Stimulated activated effector memory CD8-positive, alpha-beta T cell treated with anti-CD3 and anti-CD28 coated beads, Interleukin-12 subunit alpha, Interleukin-12 subunit beta, amount 100 ng/mL, for 72 hours (primary cell): Measurements from ENCODE around the gene PNMT.
A peak's percentile ranks its signal among the peaks of the same experiment; 100 is the strongest.

Experiments used
- ATAC-seq: fragments of 150-1000 bp; cut with Tn5 transposase; 2 replicates; pipeline ENCODE4 v1.10.0; 2021
- DNase-seq, 2 donors: peaks; one replicate each; pipeline ENCODE4 v3.0.0; 2021 to 2022; ENCODE audit warnings: low spot score in 2 of 2
- H3K27ac Mint-ChIP-seq: one replicate; pipeline ENCODE4 v1.8.0; 2022; ENCODE audit warnings: mild to moderate bottlenecking, mixed read lengths
- H3K36me3 Mint-ChIP-seq: one replicate; pipeline ENCODE4 v1.8.0; 2022; ENCODE audit warnings: mild to moderate bottlenecking, mixed read lengths
- H3K4me1 Mint-ChIP-seq: one replicate; pipeline ENCODE4 v1.8.0; 2022; ENCODE audit warnings: mixed read lengths
- H3K4me3 Mint-ChIP-seq: one replicate; pipeline ENCODE4 v1.8.0; 2022; ENCODE audit warnings: mild to moderate bottlenecking, mixed read lengths
- H3K9me3 Mint-ChIP-seq: one replicate; pipeline ENCODE4 v1.8.0; 2022; ENCODE audit warnings: mixed read lengths

The PNMT gene

DNA sequence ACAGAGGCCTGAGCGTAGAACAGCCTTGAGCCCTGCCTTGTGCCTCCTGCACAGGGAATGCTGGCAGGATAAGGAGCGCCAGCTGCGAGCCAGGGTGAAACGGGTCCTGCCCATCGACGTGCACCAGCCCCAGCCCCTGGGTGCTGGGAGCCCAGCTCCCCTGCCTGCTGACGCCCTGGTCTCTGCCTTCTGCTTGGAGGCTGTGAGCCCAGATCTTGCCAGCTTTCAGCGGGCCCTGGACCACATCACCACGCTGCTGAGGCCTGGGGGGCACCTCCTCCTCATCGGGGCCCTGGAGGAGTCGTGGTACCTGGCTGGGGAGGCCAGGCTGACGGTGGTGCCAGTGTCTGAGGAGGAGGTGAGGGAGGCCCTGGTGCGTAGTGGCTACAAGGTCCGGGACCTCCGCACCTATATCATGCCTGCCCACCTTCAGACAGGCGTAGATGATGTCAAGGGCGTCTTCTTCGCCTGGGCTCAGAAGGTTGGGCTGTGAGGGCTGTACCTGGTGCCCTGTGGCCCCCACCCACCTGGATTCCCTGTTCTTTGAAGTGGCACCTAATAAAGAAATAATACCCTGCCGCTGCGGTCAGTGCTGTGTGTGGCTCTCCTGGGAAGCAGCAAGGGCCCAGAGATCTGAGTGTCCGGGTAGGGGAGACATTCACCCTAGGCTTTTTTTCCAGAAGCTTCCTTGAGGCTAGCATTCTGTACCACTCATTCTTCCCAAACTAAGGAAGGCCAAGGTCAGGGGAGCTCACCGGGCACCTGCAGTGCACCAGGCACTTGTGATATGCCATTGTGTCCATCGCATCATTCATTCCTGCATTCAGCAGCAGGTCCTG lies 1.9 kb downstream of the PNMT start:
- Mint-ChIP-seq H3K9me3 (no peaks in the 10 kb centered on the region), H3K4me1 (peaks cover 30% of the 10 kb centered on the region), H3K36me3 (peaks cover 6% of the 10 kb centered on the region), H3K4me3 (no peak overlapping the region), H3K27ac (no peak overlapping the region)
- ATAC-seq: no peak
- no peak for DNase-seq

DNA sequence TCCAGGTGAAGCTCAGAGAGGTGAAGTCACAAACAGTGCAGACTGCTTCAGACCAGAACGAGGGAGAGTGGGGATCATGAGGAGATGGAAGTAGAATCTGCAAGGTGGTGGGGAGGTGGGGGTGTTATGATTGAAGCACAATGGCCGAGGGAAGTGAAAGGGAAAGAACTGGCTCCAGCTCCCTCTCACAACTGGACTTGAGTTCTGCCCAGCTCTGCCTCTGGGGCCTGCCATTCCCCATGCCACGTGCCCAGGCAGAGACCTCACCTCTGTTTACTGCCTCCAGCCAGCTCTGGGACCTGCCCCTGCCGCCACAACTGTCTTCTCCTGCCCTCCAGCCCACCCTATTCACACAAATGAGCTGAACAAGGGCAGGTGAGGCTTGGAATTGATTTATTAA lies 2.5 kb downstream of the PNMT start:
- H3K36me3 Mint-ChIP-seq: peaks cover 6% of the 10 kb centered on the region
- peaks cover 37% of the 10 kb centered on the region for H3K4me1 Mint-ChIP-seq
- H3K9me3 Mint-ChIP-seq: no peaks in the 10 kb centered on the region
- ATAC-seq: no peak
- H3K4me3 Mint-ChIP-seq: no peak overlapping the region
- DNase-seq: no peak
- no peak overlapping the region for H3K27ac Mint-ChIP-seq

DNA sequence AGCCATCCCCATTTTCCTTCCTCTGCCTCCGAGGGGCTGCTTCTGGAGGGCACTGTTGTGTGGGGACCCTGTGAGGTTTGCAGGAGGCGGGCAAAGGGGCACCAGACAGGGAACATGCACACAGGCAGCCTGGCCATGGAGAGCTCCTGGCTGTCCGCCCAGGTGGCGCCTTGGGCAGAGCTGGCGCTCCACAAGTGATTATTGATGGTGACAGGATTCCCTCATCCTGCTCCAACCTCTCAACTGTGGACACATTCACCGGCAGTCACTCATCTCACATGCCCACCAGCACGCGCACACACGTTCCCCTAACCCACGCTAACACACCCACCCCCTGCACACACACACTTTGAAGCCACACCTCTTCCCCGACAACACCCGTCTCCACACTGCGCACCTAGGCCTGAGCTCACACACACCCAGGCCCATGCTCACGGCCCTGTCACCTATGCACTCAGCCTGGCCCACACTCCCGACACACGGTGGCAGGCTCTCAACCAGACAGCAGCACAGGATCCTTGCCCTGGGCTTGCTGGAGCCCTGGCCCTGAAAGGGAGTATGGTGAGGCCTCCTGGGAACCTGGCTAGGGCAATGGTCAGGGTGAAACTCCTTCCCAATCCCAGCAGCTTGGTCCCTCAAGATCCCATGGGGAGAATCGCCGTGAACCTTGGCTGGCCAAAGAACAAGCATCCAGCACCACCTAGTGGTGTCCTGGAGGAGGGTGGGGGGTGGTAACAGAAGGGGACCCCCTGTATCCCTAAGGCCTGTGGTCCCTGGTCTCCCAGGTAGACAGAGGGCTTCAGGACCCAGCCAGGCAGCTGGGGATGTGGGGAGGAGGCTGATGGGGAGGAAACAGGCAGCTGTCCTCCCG lies 3.6 kb downstream of the PNMT start:
- no peak for DNase-seq
- no peak overlapping the region for H3K4me3 Mint-ChIP-seq
- no peaks in the 10 kb centered on the region for H3K9me3 Mint-ChIP-seq
- H3K27ac Mint-ChIP-seq: peak overlapping the region; percentile 78
- H3K4me1 Mint-ChIP-seq: peaks cover 43% of the 10 kb centered on the region
- peaks cover 12% of the 10 kb centered on the region for H3K36me3 Mint-ChIP-seq
- ATAC-seq: no peak

DNA sequence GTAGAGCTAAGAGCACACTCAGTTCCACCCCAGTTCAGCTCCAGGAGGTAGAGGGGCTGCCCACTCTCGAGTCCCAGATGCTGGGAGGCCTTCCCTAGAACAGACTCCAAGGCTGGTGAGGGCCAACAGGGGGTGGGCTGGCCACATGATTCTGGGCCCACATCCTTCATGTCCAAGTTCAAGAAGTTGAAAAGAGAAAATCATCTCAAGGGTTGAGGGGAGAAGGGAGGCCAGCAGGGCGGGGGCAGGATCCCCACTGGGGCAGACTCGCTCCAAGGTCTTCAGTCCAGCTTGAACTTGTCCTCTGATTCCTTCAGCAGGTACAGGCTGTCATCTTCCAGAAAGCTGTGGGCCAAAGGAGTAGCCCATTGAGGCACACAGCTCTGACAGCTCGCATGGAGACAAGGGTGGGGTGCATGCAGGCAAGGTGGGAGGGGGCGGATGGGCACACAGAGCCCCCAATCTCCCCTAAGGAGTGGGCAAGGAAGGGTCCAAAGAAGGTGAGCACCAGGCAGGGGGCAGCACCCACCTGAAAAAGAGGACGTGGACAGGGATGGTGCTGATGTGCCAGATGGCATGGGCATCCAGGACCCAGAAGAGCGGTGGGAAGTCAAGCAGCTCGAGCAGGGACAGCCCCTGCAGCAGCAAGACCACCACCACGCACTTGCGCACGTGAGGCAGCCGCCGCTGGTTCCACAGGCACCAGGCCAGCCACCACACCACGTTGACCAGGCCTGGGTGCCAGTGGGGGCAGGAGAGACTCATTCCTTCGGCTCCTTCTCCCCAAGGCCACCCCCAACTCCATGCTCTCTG lies 4.5 kb downstream of the PNMT start:
- Mint-ChIP-seq H3K9me3 (no peaks in the 10 kb centered on the region), H3K4me3 (no peak overlapping the region), H3K27ac (peak overlapping the region; percentile 78), H3K36me3 (peaks cover 12% of the 10 kb centered on the region), H3K4me1 (peaks cover 52% of the 10 kb centered on the region)
- DNase-seq: no peak
- no peak for ATAC-seq

DNA sequence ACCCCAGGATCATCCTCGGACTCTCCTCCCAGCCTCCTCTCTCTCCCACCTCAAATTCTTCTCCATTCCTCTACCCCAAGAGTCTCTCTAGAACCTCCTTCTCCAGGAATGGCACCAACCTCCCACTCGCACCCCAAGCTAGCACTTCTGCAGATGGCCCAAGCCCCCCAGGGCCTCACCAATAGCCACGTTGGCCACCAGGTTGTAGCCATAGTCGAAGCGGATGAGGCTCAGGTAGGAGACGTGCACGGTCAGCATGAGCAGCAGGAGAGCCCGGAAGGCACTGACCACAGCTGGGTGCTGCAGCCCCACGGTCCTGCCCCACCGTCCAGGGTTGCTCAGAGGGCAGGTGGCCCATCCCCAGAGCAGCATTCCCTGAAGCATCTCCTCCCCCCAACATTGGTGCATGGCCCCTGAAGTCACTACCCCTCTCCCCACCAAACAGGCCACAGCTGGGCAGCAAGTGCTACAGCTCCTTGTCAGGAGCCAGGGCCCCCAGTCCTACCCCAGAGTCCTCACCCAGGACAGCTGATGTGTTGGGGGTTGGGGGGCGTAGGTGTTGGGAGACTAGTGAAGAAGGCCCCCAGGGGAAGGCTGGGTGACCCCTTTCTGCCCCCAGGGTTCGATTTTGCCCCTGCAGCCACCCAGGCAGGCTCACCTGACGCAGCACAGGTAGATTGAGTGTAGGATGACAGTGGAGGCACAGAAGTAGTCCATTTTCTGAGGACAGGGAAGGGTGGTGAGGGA lies 5.3 kb downstream of the PNMT start:
- DNase-seq: no peak
- peaks cover 52% of the 10 kb centered on the region for H3K4me1 Mint-ChIP-seq

DNA sequence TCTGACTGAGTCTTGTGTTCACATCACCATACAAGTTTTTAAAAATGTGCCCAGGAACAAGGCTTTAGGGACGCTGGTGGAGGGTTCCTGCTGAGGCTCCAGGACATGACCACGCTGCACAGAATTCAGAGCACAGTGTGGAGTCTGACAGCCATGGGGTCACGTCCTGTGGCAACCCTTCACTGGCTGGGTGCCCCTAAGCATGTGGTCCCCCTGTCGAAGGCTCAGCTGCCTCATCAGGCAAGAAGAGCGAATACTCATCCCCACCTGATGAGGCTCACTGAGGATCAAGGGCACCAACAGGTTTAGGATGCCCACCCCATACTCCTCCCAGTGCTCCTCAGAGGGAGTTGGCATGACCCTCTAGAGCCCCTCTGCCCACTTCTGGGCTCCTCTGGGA lies 5.9 kb downstream of the PNMT start:
- Mint-ChIP-seq H3K27ac (no peak overlapping the region), H3K4me1 (peaks cover 54% of the 10 kb centered on the region), H3K4me3 (no peak overlapping the region), H3K9me3 (no peaks in the 10 kb centered on the region), H3K36me3 (peaks cover 5% of the 10 kb centered on the region)
- DNase-seq (no peak), ATAC-seq (no peak)

More for the DNA sequence above, 5.3 kb downstream of the PNMT start:
- no peak for ATAC-seq
- Mint-ChIP-seq H3K27ac (no peak overlapping the region), H3K9me3 (no peaks in the 10 kb centered on the region), H3K36me3 (peaks cover 10% of the 10 kb centered on the region), H3K4me3 (no peak overlapping the region)

DNA sequence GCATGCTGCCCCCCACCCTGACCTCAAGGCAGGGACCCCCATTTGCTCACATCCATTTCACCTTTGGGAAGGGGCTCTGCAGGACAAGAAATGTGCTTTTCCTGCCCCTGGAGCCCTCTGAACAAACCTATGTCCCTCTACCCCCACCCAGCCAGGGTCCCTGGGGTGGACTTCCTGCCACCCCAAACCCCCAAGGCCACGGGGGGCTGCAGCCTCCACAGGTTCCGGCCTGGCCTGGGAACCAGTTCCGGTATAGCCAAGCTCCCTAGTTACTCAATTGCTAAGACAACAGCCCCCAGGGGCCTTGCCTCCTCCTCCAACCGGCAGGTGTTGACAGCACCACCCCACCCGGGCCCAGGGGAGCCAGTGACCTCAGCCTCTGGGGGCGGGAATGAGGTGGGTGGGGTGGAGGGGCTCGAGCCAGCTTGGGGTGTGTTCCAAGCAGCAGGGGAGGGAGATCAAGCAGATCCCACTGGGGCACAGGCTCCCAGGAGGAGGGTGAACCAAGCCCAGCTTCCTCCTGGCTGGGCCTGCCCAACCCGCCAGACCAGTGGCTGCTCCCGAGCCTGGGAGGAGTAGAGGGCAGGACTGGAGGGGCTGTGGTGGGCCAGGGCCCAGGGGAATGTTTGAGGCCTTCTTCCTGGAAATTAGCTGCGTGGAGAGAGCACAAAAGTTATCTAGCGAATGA lies 6.6 kb downstream of the PNMT start:
- Mint-ChIP-seq H3K4me3 (peak overlapping the region; percentile 10), H3K4me1 (peaks cover 61% of the 10 kb centered on the region), H3K36me3 (peaks cover 7% of the 10 kb centered on the region), H3K27ac (peak overlapping the region; percentile 90), H3K9me3 (no peaks in the 10 kb centered on the region)
- no peak for DNase-seq
- ATAC-seq: no peak

DNA sequence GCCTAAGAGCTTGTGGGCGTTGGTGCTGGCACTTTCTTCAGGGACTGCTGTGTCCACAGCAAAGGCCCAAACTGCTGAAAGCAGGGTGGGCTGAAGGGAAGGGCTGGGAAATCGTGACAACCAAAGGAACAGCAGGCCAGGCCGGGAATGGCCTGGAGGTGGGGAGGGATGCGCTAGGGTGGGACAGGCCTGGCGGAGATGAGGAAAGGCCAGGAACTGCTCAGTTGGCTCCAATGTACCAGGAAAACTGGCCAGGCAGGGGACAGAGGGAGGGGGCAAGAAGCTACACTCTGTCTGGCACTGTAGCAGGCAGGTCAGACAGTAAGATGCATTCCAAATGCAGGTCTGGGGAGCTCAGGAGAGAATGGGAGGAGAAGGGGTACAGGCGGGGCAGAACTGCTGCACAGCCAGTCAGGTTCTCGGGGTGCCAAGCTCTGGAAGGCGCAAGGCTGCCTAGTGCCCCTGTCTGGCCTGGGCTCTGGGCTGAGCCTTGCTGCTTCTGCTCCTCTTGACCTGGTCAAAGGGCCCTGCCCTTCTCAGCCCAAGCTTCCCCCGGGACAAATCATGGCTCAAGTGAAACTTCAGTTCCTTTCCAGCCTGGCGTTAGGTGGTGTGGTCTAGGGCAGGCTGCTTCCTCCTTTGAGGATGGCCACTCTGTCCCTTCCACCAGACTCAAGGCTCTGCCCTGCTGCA lies 7.3 kb downstream of the PNMT start:
- no peaks in the 10 kb centered on the region for H3K9me3 Mint-ChIP-seq
- ATAC-seq: no peak
- peak overlapping the region; percentile 53 for H3K4me3 Mint-ChIP-seq

DNA sequence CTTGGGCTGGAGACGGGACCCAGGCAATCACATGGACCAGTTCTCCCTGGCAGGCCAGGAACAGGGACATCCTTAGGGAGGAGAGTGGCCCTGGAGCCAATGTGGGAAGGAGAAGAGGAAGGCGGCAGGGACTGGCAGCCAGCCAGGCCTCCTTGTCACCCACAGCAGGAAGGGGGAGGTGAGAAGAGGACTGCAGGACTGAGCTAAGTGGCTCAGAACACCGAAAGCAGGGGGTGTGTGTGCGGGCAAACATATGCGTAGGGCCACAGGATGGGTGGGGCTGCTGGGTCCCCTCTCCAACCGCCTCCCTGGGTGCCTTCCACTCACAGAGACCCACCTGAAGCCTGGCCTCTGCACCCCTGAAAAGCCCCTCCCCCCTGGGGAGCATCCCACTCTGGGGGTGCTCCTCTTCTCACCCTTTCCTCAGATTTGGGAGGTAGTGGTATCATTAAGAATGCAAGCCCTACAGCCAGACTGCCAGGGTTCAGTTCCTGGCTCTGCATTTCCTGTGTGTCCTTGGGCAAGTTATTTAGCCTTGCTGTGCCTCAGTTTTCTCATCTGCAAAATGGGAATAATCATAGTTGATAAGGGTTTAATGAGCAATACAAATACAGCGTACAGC lies 8.1 kb downstream of the PNMT start:
- ATAC-seq: peak; percentile 75
- peak overlapping the region; percentile 53 for H3K4me3 Mint-ChIP-seq
- no peaks in the 10 kb centered on the region for H3K9me3 Mint-ChIP-seq
- peak in 1 of 2 donors; percentile 70 for DNase-seq
- H3K36me3 Mint-ChIP-seq: peaks cover 10% of the 10 kb centered on the region
- peaks cover 75% of the 10 kb centered on the region for H3K4me1 Mint-ChIP-seq
- H3K27ac Mint-ChIP-seq: peak overlapping the region; percentile 90

More for the DNA sequence above, 7.3 kb downstream of the PNMT start:
- H3K27ac Mint-ChIP-seq: peak overlapping the region; percentile 90
- H3K36me3 Mint-ChIP-seq: peaks cover 10% of the 10 kb centered on the region
- H3K4me1 Mint-ChIP-seq: peaks cover 68% of the 10 kb centered on the region
- DNase-seq: no peak

DNA sequence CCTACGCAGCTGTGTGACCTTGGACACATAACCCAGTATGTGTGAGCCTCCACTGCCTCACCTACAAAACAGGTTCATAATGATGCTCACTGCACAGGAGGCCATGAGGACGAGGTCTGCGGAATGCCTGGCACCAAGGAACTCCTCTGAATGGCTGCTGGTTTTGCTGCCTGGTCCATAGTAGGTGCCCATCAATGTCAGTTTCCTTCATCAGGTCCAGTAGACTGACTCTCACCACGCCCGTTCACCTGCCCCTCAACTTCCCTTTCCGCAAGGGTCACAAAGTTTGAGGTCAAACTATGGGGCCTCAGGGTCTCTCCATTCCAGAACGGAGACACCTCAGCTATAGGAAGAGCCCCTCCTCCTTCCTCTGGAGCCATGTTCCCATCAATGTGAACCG lies 8.8 kb downstream of the PNMT start:
- Mint-ChIP-seq H3K36me3 (peaks cover 10% of the 10 kb centered on the region), H3K4me1 (peaks cover 70% of the 10 kb centered on the region), H3K4me3 (no peak overlapping the region), H3K27ac (peak overlapping the region; percentile 99), H3K9me3 (no peaks in the 10 kb centered on the region)
- DNase-seq (no peak), ATAC-seq (no peak)

DNA sequence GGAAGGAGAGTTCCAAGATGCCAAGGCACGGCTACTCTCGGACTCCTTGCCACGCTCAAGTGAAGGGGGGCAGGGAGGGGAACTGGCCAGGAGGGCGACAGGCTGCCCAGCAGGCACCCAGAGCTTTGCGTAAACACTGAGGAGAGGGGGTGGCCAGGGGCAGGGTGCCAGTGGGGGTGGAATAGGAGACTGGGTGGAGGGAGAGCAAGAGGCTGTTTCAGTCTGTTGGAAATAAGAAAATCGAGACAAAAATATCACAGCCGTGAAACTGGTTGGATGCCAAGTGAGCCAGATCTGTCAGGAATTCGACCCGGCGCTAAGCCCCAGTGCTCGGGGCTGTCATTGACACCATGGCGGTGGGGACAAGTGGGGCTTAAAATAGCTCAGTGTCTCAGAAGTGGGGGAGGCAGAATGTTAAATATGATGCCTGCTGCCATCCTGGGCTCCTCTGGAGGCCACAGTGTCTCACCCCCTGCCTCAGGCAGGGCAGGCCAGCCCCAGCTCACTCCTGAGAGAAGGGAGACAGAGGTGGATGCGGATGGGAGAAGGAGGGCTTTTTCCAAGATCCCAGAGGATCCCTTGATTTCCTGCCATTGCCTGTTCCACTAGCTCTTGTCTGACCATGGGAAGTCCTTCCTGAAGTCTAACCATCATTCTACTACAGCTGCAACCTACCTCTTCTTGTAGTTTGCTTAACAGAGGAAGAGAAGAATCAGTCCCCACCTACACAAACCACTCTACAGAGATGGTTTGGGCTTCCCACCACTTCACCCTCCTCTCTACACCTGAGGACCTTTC lies 9.5 kb downstream of the PNMT start:
- peaks cover 10% of the 10 kb centered on the region for H3K36me3 Mint-ChIP-seq
- H3K27ac Mint-ChIP-seq: peak overlapping the region; percentile 99
- H3K4me1 Mint-ChIP-seq: peaks cover 65% of the 10 kb centered on the region
- H3K4me3 Mint-ChIP-seq: peak overlapping the region; percentile 61
- ATAC-seq (no peak), DNase-seq (no peak)
- H3K9me3 Mint-ChIP-seq: no peaks in the 10 kb centered on the region

DNA sequence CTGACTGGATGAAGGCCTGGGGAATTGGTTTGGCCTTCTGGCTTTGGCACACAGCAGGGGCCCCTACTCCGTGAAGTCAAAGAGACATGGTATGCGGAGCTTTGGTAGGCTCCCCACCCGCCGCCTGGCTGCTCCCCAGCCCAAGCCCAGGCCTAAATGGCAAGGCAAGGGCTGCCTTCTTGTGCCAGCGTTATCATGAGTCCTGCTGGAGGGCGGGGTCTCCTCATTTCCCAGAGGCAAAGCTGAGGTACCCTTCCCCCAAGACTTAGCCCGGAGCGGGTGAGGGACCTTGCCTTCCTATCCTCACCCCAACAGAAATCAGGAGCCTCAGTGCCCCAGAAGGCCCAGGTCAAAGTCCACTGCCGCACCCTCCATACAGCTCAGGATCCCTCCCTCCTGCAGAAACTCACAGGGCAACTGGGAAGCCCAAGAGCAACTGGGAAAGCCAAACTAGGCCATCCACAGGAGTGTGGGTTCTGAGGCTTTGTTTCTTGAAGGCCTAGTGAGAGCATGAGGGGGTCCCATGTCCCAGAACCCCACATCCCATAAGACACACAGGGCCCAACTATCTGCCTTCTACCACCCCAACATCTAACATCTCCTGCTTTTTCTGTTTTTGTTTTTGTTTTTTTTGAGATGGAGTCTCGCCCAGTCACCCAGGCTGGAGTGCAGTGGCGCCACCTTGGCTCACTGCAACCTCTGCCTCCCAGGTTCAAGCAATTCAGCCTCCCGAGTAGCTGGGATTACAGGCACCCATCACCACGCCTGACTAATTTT lies 10.3 kb downstream of the PNMT start:
- H3K36me3 Mint-ChIP-seq: peaks cover 14% of the 10 kb centered on the region
- H3K4me3 Mint-ChIP-seq: peak overlapping the region; percentile 61
- H3K9me3 Mint-ChIP-seq: no peaks in the 10 kb centered on the region
- peak overlapping the region; percentile 99 for H3K27ac Mint-ChIP-seq
- ATAC-seq (no peak), DNase-seq (no peak)
- H3K4me1 Mint-ChIP-seq: peaks cover 71% of the 10 kb centered on the region
